H9 (cell line): ENCODE data around the gene MCF2L2. TPM values are rescaled to one million over a fixed set of nuclear protein-coding genes. Genes with fewer than 3 reads are reported as not detected.

Source experiments
- DNase-seq: peaks from one replicate; pipeline ENCODE4 v3.0.0-alpha.2; 2017
- H2AFZ ChIP-seq: one replicate; pipeline ENCODE4 v1.6.1; 2013; ENCODE audit warnings: mild to moderate bottlenecking, low read length, control low read depth, moderate library complexity
- H2AK5ac ChIP-seq: 2 replicates; pipeline ENCODE4 v1.6.1; 2013; ENCODE audit warnings: low read length, control low read depth, mixed read lengths; ENCODE audit not compliant: insufficient read length
- H2BK120ac ChIP-seq: one replicate; pipeline ENCODE4 v1.6.1; 2013; ENCODE audit warnings: low read depth, mild to moderate bottlenecking, low read length, control low read depth, inconsistent platforms; ENCODE audit not compliant: poor library complexity, severe bottlenecking
- H2BK12ac ChIP-seq: 2 replicates; pipeline ENCODE4 v1.6.1; 2013; ENCODE audit warnings: low read length, control low read depth, mixed read lengths, low read depth; ENCODE audit not compliant: insufficient read length
- H2BK15ac ChIP-seq: 2 replicates; pipeline ENCODE4 v1.6.1; 2013; ENCODE audit warnings: low read depth, low read length, control low read depth
- H2BK20ac ChIP-seq: one replicate; pipeline ENCODE4 v1.6.1; 2013; ENCODE audit warnings: low read depth, mild to moderate bottlenecking, low read length, control low read depth, inconsistent platforms; ENCODE audit not compliant: poor library complexity, severe bottlenecking
- H2BK5ac ChIP-seq: 2 replicates; pipeline ENCODE4 v1.6.1; 2013; ENCODE audit warnings: low read length, control low read depth, mixed read lengths; ENCODE audit not compliant: insufficient read length
- H3K14ac ChIP-seq: 2 replicates; pipeline ENCODE4 v1.6.1; 2013; ENCODE audit warnings: low read length, control low read depth; ENCODE audit not compliant: insufficient read depth
- H3K18ac ChIP-seq: 2 replicates; pipeline ENCODE4 v1.6.1; 2013; ENCODE audit warnings: low read depth, mild to moderate bottlenecking, mixed read lengths, low read length, control low read depth; ENCODE audit not compliant: insufficient read length
- H3K23ac ChIP-seq: 2 replicates; pipeline ENCODE4 v1.6.1; 2013; ENCODE audit warnings: low read length, control low read depth, mixed read lengths, low read depth; ENCODE audit not compliant: insufficient read length
- H3K23me2 ChIP-seq: 2 replicates; pipeline ENCODE4 v1.6.1; 2013; ENCODE audit warnings: low read depth, mild to moderate bottlenecking, mixed read lengths, low read length, control low read depth; ENCODE audit not compliant: insufficient read length, poor library complexity, severe bottlenecking
- H3K27ac ChIP-seq: 2 replicates; pipeline ENCODE4 v1.5.1; 2013; ENCODE audit warnings: low read length, control low read depth, mixed read lengths, low read depth; ENCODE audit not compliant: insufficient read length
- H3K27me3 ChIP-seq: 2 replicates; pipeline ENCODE4 v1.6.1; 2013; ENCODE audit warnings: low read length, control low read depth, inconsistent platforms; ENCODE audit not compliant: insufficient read depth
- H3K4ac ChIP-seq: 2 replicates; pipeline ENCODE4 v1.6.1; 2013; ENCODE audit warnings: low read depth, mild to moderate bottlenecking, control low read depth, inconsistent platforms, low read length, moderate library complexity
- H3K4me1 ChIP-seq: 2 replicates; pipeline ENCODE4 v1.6.1; 2013; ENCODE audit warnings: low read length, control low read depth, inconsistent platforms; ENCODE audit not compliant: insufficient read depth
- H3K4me2 ChIP-seq: 2 replicates; pipeline ENCODE4 v1.6.1; 2013; ENCODE audit warnings: low read length, control low read depth, mixed read lengths; ENCODE audit not compliant: insufficient read length, insufficient read depth
- H3K56ac ChIP-seq: 2 replicates; pipeline ENCODE4 v1.6.1; 2013; ENCODE audit warnings: low read depth, mild to moderate bottlenecking, mixed read lengths, low read length, control low read depth; ENCODE audit not compliant: insufficient read length
- H3K79me1 ChIP-seq: 2 replicates; pipeline ENCODE4 v1.6.1; 2013; ENCODE audit warnings: low read depth, mild to moderate bottlenecking, moderate library complexity, low read length, control low read depth, inconsistent platforms; ENCODE audit not compliant: insufficient read depth, poor library complexity, severe bottlenecking
- H3K79me2 ChIP-seq: 2 replicates; pipeline ENCODE4 v1.6.1; 2013; ENCODE audit warnings: low read length, control low read depth, inconsistent platforms; ENCODE audit not compliant: insufficient read depth
- H3K9ac ChIP-seq: 2 replicates; pipeline ENCODE4 v1.6.1; 2013; ENCODE audit warnings: low read length, control low read depth, mixed read lengths; ENCODE audit not compliant: insufficient read length; ENCODE audit errors: extremely low read depth
- H3K9me3 ChIP-seq: one replicate; pipeline ENCODE4 v1.6.1; 2013; ENCODE audit warnings: low read depth, low read length, inconsistent platforms; ENCODE audit not compliant: control insufficient read depth
- H3T11ph ChIP-seq: one replicate; pipeline ENCODE4 v1.6.1; 2013; ENCODE audit warnings: mild to moderate bottlenecking, low read length, control low read depth, inconsistent platforms
- H4K20me1 ChIP-seq: one replicate; pipeline ENCODE4 v1.6.1; 2013; ENCODE audit not compliant: control insufficient read depth, insufficient read length, insufficient read depth
- H4K5ac ChIP-seq: 2 replicates; pipeline ENCODE4 v1.6.1; 2013; ENCODE audit warnings: low read depth, mild to moderate bottlenecking, mixed read lengths, low read length, control low read depth; ENCODE audit not compliant: insufficient read length
- H4K8ac ChIP-seq: replicated peaks from 2 replicates; pipeline ENCODE4 v1.6.1; 2013; ENCODE audit warnings: low read length, control low read depth, mixed read lengths, low read depth; ENCODE audit not compliant: insufficient read length
- H4K91ac ChIP-seq: 2 replicates; pipeline ENCODE4 v1.6.1; 2013; ENCODE audit warnings: low read depth, mild to moderate bottlenecking, moderate library complexity, mixed read lengths, low read length, control low read depth; ENCODE audit not compliant: insufficient read length
- H3K27ac Mint-ChIP-seq, 3 experiments: 2 replicates in 2 of 3; 3 replicates in 1 of 3; pipeline ENCODE4 v1.8.0; 2020 to 2021; ENCODE audit warnings: mixed read lengths in 3 of 3, mild to moderate bottlenecking in 1 of 3, moderate library complexity in 1 of 3
- H3K27me3 Mint-ChIP-seq: 2 replicates; pipeline ENCODE4 v1.8.0; 2021; ENCODE audit warnings: low read depth, mild to moderate bottlenecking, moderate library complexity, mixed read lengths
- H3K36me3 Mint-ChIP-seq, 3 experiments: 2 replicates in 2 of 3; 3 replicates in 1 of 3; pipeline ENCODE4 v1.8.0; 2020 to 2021; ENCODE audit warnings: low read depth in 3 of 3, mixed read lengths in 3 of 3; ENCODE audit not compliant: insufficient read depth in 1 of 3
- H3K4me1 Mint-ChIP-seq, 2 experiments: 2 replicates each; pipeline ENCODE4 v1.8.0; 2020; ENCODE audit warnings: mixed read lengths in 2 of 2
- H3K4me3 Mint-ChIP-seq, 2 experiments: 2 replicates in 1 of 2; 3 replicates in 1 of 2; pipeline ENCODE4 v1.8.0; 2020 to 2021; ENCODE audit warnings: mild to moderate bottlenecking in 2 of 2, mixed read lengths in 2 of 2, moderate library complexity in 1 of 2
- H3K9me3 Mint-ChIP-seq, 2 experiments: 2 replicates in 1 of 2; 3 replicates in 1 of 2; pipeline ENCODE4 v1.8.0; 2020; ENCODE audit warnings: mild to moderate bottlenecking in 2 of 2, mixed read lengths in 2 of 2, moderate library complexity in 1 of 2
- CTCF ChIP-seq: fragments of 200-600 bp; sonication (generic); conservative IDR thresholded peaks from 3 replicates; pipeline ENCODE4 v1.8.0; 2021; ENCODE audit warnings: antibody characterized with exemption, mild to moderate bottlenecking
- WGBS: extraction: QIAGEN DNeasy Blood & Tissue Kit; methylation state at CpG from one replicate; pipeline ENCODE4 v1.1.7; 2013; ENCODE audit warnings: missing lambda C conversion rate, low lambda C conversion rate, mixed read lengths; ENCODE audit not compliant: insufficient read length; ENCODE audit errors: extremely low coverage; 5-methylcytosine and 5-hydroxymethylcytosine counted together
- total RNA-seq: library from RNA; stranded (reverse); gene quantifications from 2 replicates; pipeline ENCODE4 v1.2.1, GENCODE V29; 2021

Gene MCF2L2
- total RNA-seq, 1 experiment from 2014 or later: 6.4 TPM

GRCh38 chr3:183269345-183269744 lies 159.1 kb downstream of the MCF2L2 start:
- Mint-ChIP-seq H3K4me1 (peaks cover 23 to 25% of the 10 kb centered on the region in 2 experiments), H3K27ac (0 out of 7 replicates have a peak overlapping the region, but pooled peaks of 2 of the 3 experiments have one; percentile 29)

More at GRCh38 chr3:183269345-183269744, 159.1 kb downstream of the MCF2L2 start:
- Histone ChIP-seq H3K4ac (no peak overlapping the region), H2BK120ac (no peak overlapping the region), H4K20me1 (no peaks in the 10 kb centered on the region), H2AFZ (no peak overlapping the region), H3K23ac (no peak overlapping the region), H2AK5ac (no peak overlapping the region), H3K4me1 (peaks cover 15% of the 10 kb centered on the region; the same call in 1 of the 2 replicates), H3K14ac (no peak overlapping the region), H3K56ac (no peak overlapping the region), H2BK15ac (no peak overlapping the region), H3K79me2 (no peaks in the 10 kb centered on the region; the same call in 1 of the 2 replicates), H3K27me3 (no peaks in the 10 kb centered on the region), H3K9ac (no peak overlapping the region), H3K18ac (no peak overlapping the region), H2BK5ac (no peak overlapping the region), H3K27ac (no peak overlapping the region), H3K23me2 (no peaks in the 10 kb centered on the region), H3K79me1 (no peaks in the 10 kb centered on the region), H4K5ac (no peak overlapping the region), H2BK12ac (no peak overlapping the region), H4K91ac (no peak overlapping the region), H2BK20ac (no peak overlapping the region), H3T11ph (no peak overlapping the region), H3K9me3 (no peaks in the 10 kb centered on the region), H3K4me2 (no peak overlapping the region), H4K8ac (no peak overlapping the region)
- Mint-ChIP-seq H3K27me3 (no peaks in the 10 kb centered on the region), H3K4me3 (no peak overlapping the region), H3K9me3 (no peaks in the 10 kb centered on the region), H3K36me3 (peaks cover 2 to 12% (median 11%) of the 10 kb centered on the region in 3 experiments; a peak in 6 of 7 replicates)
- no peak for DNase-seq
- no peak for TF ChIP-seq CTCF
- WGBS: no CpG with 5 or more reads among the region's 13 CpGs
